ENCODE results near the gene ADAR.

The ADAR gene

GRCh38 chr1:154603317-154603716 is 4.7 kb downstream of the ADAR start:
- Mint-ChIP-seq H3K4me1 (ENCODE audit: low read depth) (peaks cover 81% of the 10 kb centered on the region), H3K9me3 (ENCODE audit: low read depth) (no peaks in the 10 kb centered on the region), H3K4me3 (no peak overlapping the region), H3K27ac (peak overlapping the region; percentile 92), H3K27me3 (no peaks in the 10 kb centered on the region), H3K36me3 (peaks cover 14% of the 10 kb centered on the region)

GRCh38 chr1:154599658-154600057 is 8.3 kb downstream of the ADAR start:
- H3K4me3 Mint-ChIP-seq, result peak overlapping the region; percentile 42
- H3K27me3 Mint-ChIP-seq, result no peaks in the 10 kb centered on the region
- peaks cover 7% of the 10 kb centered on the region for H3K36me3 Mint-ChIP-seq
- H3K4me1 Mint-ChIP-seq (ENCODE audit: low read depth), result peaks cover 57% of the 10 kb centered on the region
- H3K27ac Mint-ChIP-seq, result peak overlapping the region; percentile 83
- no peaks in the 10 kb centered on the region for H3K9me3 Mint-ChIP-seq (ENCODE audit: low read depth)

GRCh38 chr1:154598871-154599635 is 8.9 kb downstream of the ADAR start:
- H3K27me3 Mint-ChIP-seq, result no peaks in the 10 kb centered on the region
- no peak overlapping the region for H3K4me3 Mint-ChIP-seq
- no peaks in the 10 kb centered on the region for H3K9me3 Mint-ChIP-seq (ENCODE audit: low read depth)
- peak overlapping the region; percentile 83 for H3K27ac Mint-ChIP-seq
- peaks cover 9% of the 10 kb centered on the region for H3K36me3 Mint-ChIP-seq
- peaks cover 51% of the 10 kb centered on the region for H3K4me1 Mint-ChIP-seq (ENCODE audit: low read depth)

- Mint-ChIP-seq H3K27ac (peak overlapping the region; percentile 10), H3K36me3 (peaks cover 5% of the 10 kb centered on the region), H3K4me1 (ENCODE audit: low read depth) (peaks cover 21% of the 10 kb centered on the region), H3K9me3 (ENCODE audit: low read depth) (no peaks in the 10 kb centered on the region), H3K27me3 (no peaks in the 10 kb centered on the region), H3K4me3 (no peak overlapping the region)
Observed at GRCh38 chr1:154595621-154596020, 12.4 kb downstream of the ADAR start.

GRCh38 chr1:154594811-154595210 is 13.2 kb downstream of the ADAR start:
- Mint-ChIP-seq H3K27me3 (no peaks in the 10 kb centered on the region), H3K4me1 (ENCODE audit: low read depth) (peaks cover 22% of the 10 kb centered on the region), H3K27ac (no peak overlapping the region), H3K36me3 (peaks cover 5% of the 10 kb centered on the region), H3K9me3 (ENCODE audit: low read depth) (no peaks in the 10 kb centered on the region), H3K4me3 (no peak overlapping the region)

GRCh38 chr1:154593390-154593789 is 14.6 kb downstream of the ADAR start:
- Mint-ChIP-seq H3K27me3 (no peaks in the 10 kb centered on the region), H3K4me3 (no peak overlapping the region), H3K9me3 (ENCODE audit: low read depth) (no peaks in the 10 kb centered on the region), H3K4me1 (ENCODE audit: low read depth) (peaks cover 7% of the 10 kb centered on the region), H3K36me3 (peaks cover 5% of the 10 kb centered on the region), H3K27ac (peak overlapping the region; percentile 73)

GRCh38 chr1:154591206-154591605 is 16.8 kb downstream of the ADAR start:
- Mint-ChIP-seq H3K9me3 (ENCODE audit: low read depth) (no peaks in the 10 kb centered on the region), H3K27ac (peak overlapping the region; percentile 78), H3K36me3 (peaks cover 10% of the 10 kb centered on the region), H3K4me1 (ENCODE audit: low read depth) (peaks cover 7% of the 10 kb centered on the region), H3K4me3 (no peak overlapping the region), H3K27me3 (no peaks in the 10 kb centered on the region)

GRCh38 chr1:154590756-154591155 is 17.2 kb downstream of the ADAR start:
- Mint-ChIP-seq H3K9me3 (ENCODE audit: low read depth) (no peaks in the 10 kb centered on the region), H3K27ac (peak overlapping the region; percentile 78), H3K4me1 (ENCODE audit: low read depth) (peaks cover 7% of the 10 kb centered on the region), H3K4me3 (no peak overlapping the region), H3K36me3 (peaks cover 10% of the 10 kb centered on the region), H3K27me3 (no peaks in the 10 kb centered on the region)

- H3K27me3 Mint-ChIP-seq, result no peaks in the 10 kb centered on the region
- peaks cover 10% of the 10 kb centered on the region for H3K36me3 Mint-ChIP-seq
- H3K27ac Mint-ChIP-seq, result peak overlapping the region; percentile 58
- H3K4me1 Mint-ChIP-seq (ENCODE audit: low read depth), result peaks cover 7% of the 10 kb centered on the region
- no peaks in the 10 kb centered on the region for H3K9me3 Mint-ChIP-seq (ENCODE audit: low read depth)
- no peak overlapping the region for H3K4me3 Mint-ChIP-seq
Observed at GRCh38 chr1:154589780-154590179, 18.2 kb downstream of the ADAR start.

- peaks cover 6% of the 10 kb centered on the region for H3K36me3 Mint-ChIP-seq
Observed at GRCh38 chr1:154586641-154587040, 21.3 kb downstream of the ADAR start.

GRCh38 chr1:154586231-154586630 is 21.8 kb downstream of the ADAR start:
- Mint-ChIP-seq H3K4me1 (ENCODE audit: low read depth) (peaks cover 6% of the 10 kb centered on the region), H3K36me3 (peaks cover 6% of the 10 kb centered on the region), H3K4me3 (no peak overlapping the region), H3K27ac (peak overlapping the region; percentile 23), H3K9me3 (ENCODE audit: low read depth) (no peaks in the 10 kb centered on the region), H3K27me3 (no peaks in the 10 kb centered on the region)

More at GRCh38 chr1:154586641-154587040, 21.3 kb downstream of the ADAR start:
- Mint-ChIP-seq H3K27ac (peak overlapping the region; percentile 23), H3K27me3 (no peaks in the 10 kb centered on the region), H3K4me1 (ENCODE audit: low read depth) (peaks cover 6% of the 10 kb centered on the region), H3K4me3 (no peak overlapping the region), H3K9me3 (ENCODE audit: low read depth) (no peaks in the 10 kb centered on the region)

- Mint-ChIP-seq H3K4me3 (no peak overlapping the region), H3K27me3 (no peaks in the 10 kb centered on the region), H3K27ac (no peak overlapping the region), H3K4me1 (ENCODE audit: low read depth) (peaks cover 2% of the 10 kb centered on the region), H3K9me3 (ENCODE audit: low read depth) (no peaks in the 10 kb centered on the region), H3K36me3 (peaks cover 6% of the 10 kb centered on the region)
Observed at GRCh38 chr1:154584267-154584994, 23.6 kb downstream of the ADAR start.

- Mint-ChIP-seq H3K36me3 (peaks cover 6% of the 10 kb centered on the region), H3K27ac (no peak overlapping the region), H3K4me1 (ENCODE audit: low read depth) (peaks cover 2% of the 10 kb centered on the region), H3K4me3 (no peak overlapping the region), H3K9me3 (ENCODE audit: low read depth) (no peaks in the 10 kb centered on the region), H3K27me3 (no peaks in the 10 kb centered on the region)
Observed at GRCh38 chr1:154583773-154584172, 24.2 kb downstream of the ADAR start.

GRCh38 chr1:154582885-154583284 is 25.1 kb downstream of the ADAR start:
- Mint-ChIP-seq H3K4me1 (ENCODE audit: low read depth) (peaks cover 2% of the 10 kb centered on the region), H3K27ac (no peak overlapping the region), H3K36me3 (peaks cover 6% of the 10 kb centered on the region), H3K4me3 (no peak overlapping the region), H3K9me3 (ENCODE audit: low read depth) (no peaks in the 10 kb centered on the region), H3K27me3 (no peaks in the 10 kb centered on the region)

GRCh38 chr1:154581766-154582165 is 26.2 kb downstream of the ADAR start:
- Mint-ChIP-seq H3K9me3 (ENCODE audit: low read depth) (no peaks in the 10 kb centered on the region), H3K27ac (no peak overlapping the region), H3K36me3 (peaks cover 2% of the 10 kb centered on the region), H3K4me1 (ENCODE audit: low read depth) (no peaks in the 10 kb centered on the region), H3K4me3 (no peak overlapping the region), H3K27me3 (no peaks in the 10 kb centered on the region)

Data from activated naive CD8-positive, alpha-beta T cell (primary cell).